PC-9 (cell line): ENCODE data around the gene METTL5. TPM values are rescaled to one million over a fixed set of nuclear protein-coding genes. Genes with fewer than 3 reads are reported as not detected.

Experiments
- BruUV-seq: library from RNA; stranded (reverse); fragments of 400-500 nt; replicated peaks from 2 replicates; lab custom pipeline; 2021; lab: Mats Ljungman, UMichigan
- CTCF ChIA-PET: fragments of 300-600 bp; sonication (Branson Sonifier 250); formaldehyde crosslinking; loops from one replicate; lab custom pipeline; 2022; ENCODE audit warnings: antibody characterized with exemption; lab: Charles Lee
- POLR2A ChIA-PET: fragments of 300-600 bp; sonication (Branson Sonifier 250); formaldehyde crosslinking; loops from one replicate; lab custom pipeline; 2022; ENCODE audit warnings: antibody characterized with exemption; ENCODE audit not compliant: unreplicated experiment; lab: Charles Lee
- DNase-seq, 2 experiments: peaks; one replicate each; pipeline versions ENCODE4 v3.0.0 to v3.0.0-alpha.2; 2015 to 2022; ENCODE audit warnings: mixed read lengths in 1 of 2
- H2AFZ ChIP-seq: fragments of 200-600 bp; sonication (generic); 2 replicates; pipeline ENCODE4 v1.8.1; 2017; ENCODE audit warnings: antibody characterized with exemption
- H3F3A ChIP-seq: fragments of 200-600 bp; sonication (generic); 2 replicates; pipeline ENCODE4 v1.8.1; 2017; ENCODE audit warnings: antibody characterized with exemption, mild to moderate bottlenecking, low read depth; ENCODE audit not compliant: insufficient read depth
- H3K27ac ChIP-seq: fragments of 200-600 bp; sonication (generic); 2 replicates; pipeline ENCODE4 v1.6.1; 2016; ENCODE audit warnings: mixed run types
- H3K27me3 ChIP-seq: fragments of 200-600 bp; sonication (generic); 2 replicates; pipeline ENCODE4 v1.6.1; 2016; ENCODE audit warnings: low read depth, mixed run types; ENCODE audit not compliant: insufficient read depth
- H3K36me3 ChIP-seq: fragments of 200-600 bp; sonication (generic); 2 replicates; pipeline ENCODE4 v1.6.1; 2016; ENCODE audit warnings: low read depth, mixed run types
- H3K4me1 ChIP-seq: fragments of 200-600 bp; sonication (generic); replicated peaks from 2 replicates; pipeline ENCODE4 v1.6.1; 2016; ENCODE audit warnings: mixed run types; ENCODE audit not compliant: insufficient read depth
- H3K4me2 ChIP-seq: fragments of 200-600 bp; sonication (generic); 2 replicates; pipeline ENCODE4 v1.6.1; 2017; ENCODE audit warnings: mixed run types
- H3K4me3 ChIP-seq: fragments of 200-600 bp; sonication (generic); 2 replicates; pipeline ENCODE4 v1.6.1; 2016; ENCODE audit warnings: mixed run types
- H3K79me2 ChIP-seq: fragments of 200-600 bp; sonication (generic); 2 replicates; pipeline ENCODE4 v1.6.1; 2017; ENCODE audit warnings: low read depth, mixed run types
- H3K9me2 ChIP-seq: fragments of 200-600 bp; sonication (generic); 2 replicates; pipeline ENCODE4 v1.8.1; 2017; ENCODE audit warnings: mild to moderate bottlenecking; ENCODE audit not compliant: insufficient read depth
- H3K9me3 ChIP-seq: fragments of 200-600 bp; sonication (generic); 2 replicates; pipeline ENCODE4 v1.8.1; 2016; ENCODE audit warnings: low read depth; ENCODE audit not compliant: insufficient read depth
- H4K20me1 ChIP-seq: fragments of 200-600 bp; sonication (generic); 2 replicates; pipeline ENCODE4 v1.8.1; 2017; ENCODE audit not compliant: insufficient read depth
- EZH2 ChIP-seq: fragments of 200-600 bp; sonication (generic); IDR thresholded peaks from 2 replicates; pipeline ENCODE4 v1.8.0; 2017; ENCODE audit warnings: antibody characterized with exemption, low read depth
- intact Hi-C: fragments of 100-400 bp; cut with micrococcal nuclease; formaldehyde crosslinking; loops from one replicate; pipeline ENCODE4 v1.10.0; 2022; ENCODE audit not compliant: unreplicated experiment
- total RNA-seq: library from RNA; stranded (reverse); gene quantifications from 2 replicates; pipeline ENCODE4 v1.2.3, GENCODE V29; 2021
- TF ChIP-seq, protein P1 (sequence below): fragments of 200-600 bp; sonication (generic); conservative IDR thresholded peaks from 2 replicates; pipeline ENCODE4 v1.6.1; 2017; ENCODE audit warnings: mixed run types, antibody characterized with exemption, mild to moderate bottlenecking, moderate library complexity

METTL5 gene
- total RNA-seq, 1 experiment from 2014 or later = 51.1 TPM

GRCh38 chr2:169797601-169798000 lies 27.1 kb downstream of the METTL5 start:
- DNase-seq = no peak
- Histone ChIP-seq H3K36me3 (no peaks in the 10 kb centered on the region), H3K27ac (no peak overlapping the region), H3K4me2 (no peak overlapping the region), H3K27me3 (no peaks in the 10 kb centered on the region), H2AFZ (peak overlapping the region; percentile 87; the same call in 1 of the 2 replicates), H3K9me3 (no peaks in the 10 kb centered on the region), H3K9me2 (no peaks in the 10 kb centered on the region), H4K20me1 (no peaks in the 10 kb centered on the region; the same call in 1 of the 2 replicates), H3K4me3 (no peak overlapping the region), H3K79me2 (peaks cover 36% of the 10 kb centered on the region), H3K4me1 (no peaks in the 10 kb centered on the region), H3F3A (no peaks in the 10 kb centered on the region)
- ChIA-PET CTCF (no interaction called here), POLR2A (interaction anchor here (0.8 kb wide), 1 partner anchor 132 kb away, joined by 10 read pairs; no protein-coding TSS in a partner anchor)
- BruUV-seq = no TSS peak
- TF ChIP-seq EZH2 = no peak
- TF ChIP-seq, protein P1, sequence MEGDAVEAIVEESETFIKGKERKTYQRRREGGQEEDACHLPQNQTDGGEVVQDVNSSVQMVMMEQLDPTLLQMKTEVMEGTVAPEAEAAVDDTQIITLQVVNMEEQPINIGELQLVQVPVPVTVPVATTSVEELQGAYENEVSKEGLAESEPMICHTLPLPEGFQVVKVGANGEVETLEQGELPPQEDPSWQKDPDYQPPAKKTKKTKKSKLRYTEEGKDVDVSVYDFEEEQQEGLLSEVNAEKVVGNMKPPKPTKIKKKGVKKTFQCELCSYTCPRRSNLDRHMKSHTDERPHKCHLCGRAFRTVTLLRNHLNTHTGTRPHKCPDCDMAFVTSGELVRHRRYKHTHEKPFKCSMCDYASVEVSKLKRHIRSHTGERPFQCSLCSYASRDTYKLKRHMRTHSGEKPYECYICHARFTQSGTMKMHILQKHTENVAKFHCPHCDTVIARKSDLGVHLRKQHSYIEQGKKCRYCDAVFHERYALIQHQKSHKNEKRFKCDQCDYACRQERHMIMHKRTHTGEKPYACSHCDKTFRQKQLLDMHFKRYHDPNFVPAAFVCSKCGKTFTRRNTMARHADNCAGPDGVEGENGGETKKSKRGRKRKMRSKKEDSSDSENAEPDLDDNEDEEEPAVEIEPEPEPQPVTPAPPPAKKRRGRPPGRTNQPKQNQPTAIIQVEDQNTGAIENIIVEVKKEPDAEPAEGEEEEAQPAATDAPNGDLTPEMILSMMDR = no peak
- intact Hi-C loops = no loop called here

DNA sequence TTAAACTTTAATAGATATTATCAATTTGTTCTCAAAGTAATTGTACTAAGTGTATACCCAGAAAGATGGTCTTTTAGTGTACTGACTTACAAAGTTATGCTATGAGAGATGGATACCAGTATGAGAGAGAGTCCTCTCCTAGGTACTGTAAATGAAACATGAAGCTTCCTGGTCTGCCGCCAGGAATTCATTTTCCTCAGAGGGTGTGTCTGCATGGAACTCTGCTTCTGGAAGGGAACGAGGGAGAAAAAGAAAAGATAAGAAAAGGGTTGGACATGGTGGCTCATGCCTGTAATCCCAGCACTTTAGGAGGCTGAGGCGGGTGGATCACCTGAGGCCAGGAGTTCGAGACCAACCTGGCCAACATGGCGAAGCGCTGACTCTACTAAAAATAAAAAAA lies 28.3 kb downstream of the METTL5 start:
- Histone ChIP-seq H3K27ac (no peak overlapping the region), H3F3A (no peaks in the 10 kb centered on the region), H3K4me3 (no peak overlapping the region), H3K27me3 (no peaks in the 10 kb centered on the region), H3K36me3 (no peaks in the 10 kb centered on the region), H4K20me1 (no peaks in the 10 kb centered on the region; the same call in 1 of the 2 replicates), H2AFZ (no peak overlapping the region), H3K9me2 (no peaks in the 10 kb centered on the region), H3K4me2 (no peak overlapping the region), H3K4me1 (no peaks in the 10 kb centered on the region), H3K9me3 (no peaks in the 10 kb centered on the region), H3K79me2 (peaks cover 25% of the 10 kb centered on the region)
- intact Hi-C loops = no loop called here
- TF ChIP-seq, protein P1 = no peak
- no peak for TF ChIP-seq EZH2
- no TSS peak for BruUV-seq
- peak in 1 of 2 experiments; percentile 5 for DNase-seq
- CTCF ChIA-PET = no interaction called here
- POLR2A ChIA-PET = interaction anchor here (0.6 to 0.8 kb wide), 2 partner anchors 16 to 131 kb away, joined by 10 to 18 read pairs; no protein-coding TSS in a partner anchor

DNA sequence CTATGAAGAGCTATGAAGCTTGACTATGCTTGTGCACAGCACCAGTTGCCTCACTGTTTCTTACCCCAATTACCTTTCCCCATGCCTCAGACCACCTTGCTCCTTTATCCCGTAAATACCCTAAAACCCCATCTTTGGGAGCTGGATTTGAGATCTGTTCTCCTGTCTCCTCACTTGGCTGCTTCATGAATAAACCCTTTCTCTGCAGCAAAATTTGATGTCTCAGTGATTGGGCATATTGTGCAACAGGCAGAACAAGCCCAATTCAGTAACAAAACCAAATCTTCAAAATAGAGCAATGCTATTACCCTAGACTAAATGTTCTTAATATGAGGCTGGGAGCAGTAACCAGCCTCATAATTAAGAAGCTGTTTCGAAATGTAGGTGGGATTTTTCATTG lies 29.5 kb downstream of the METTL5 start:
- intact Hi-C loops = no loop called here
- H3F3A ChIP-seq = no peaks in the 10 kb centered on the region
- peaks cover 14% of the 10 kb centered on the region for H3K79me2 ChIP-seq
- no peak for DNase-seq
- H3K4me1 ChIP-seq = no peaks in the 10 kb centered on the region
- POLR2A ChIA-PET = interaction anchor here (0.6 kb wide), 1 partner anchor 13 kb away, joined by 8 read pairs; no protein-coding TSS in a partner anchor
- no peaks in the 10 kb centered on the region for H3K27me3 ChIP-seq
- H3K9me2 ChIP-seq = no peaks in the 10 kb centered on the region
- no peak overlapping the region for H2AFZ ChIP-seq
- no peak overlapping the region for H3K27ac ChIP-seq
- H3K36me3 ChIP-seq = no peaks in the 10 kb centered on the region
- BruUV-seq = no TSS peak
- CTCF ChIA-PET = no interaction called here
- no peak for TF ChIP-seq EZH2
- TF ChIP-seq, protein P1 = no peak
- no peak overlapping the region for H3K4me2 ChIP-seq
- H4K20me1 ChIP-seq = no peaks in the 10 kb centered on the region; the same call in 1 of the 2 replicates
- no peaks in the 10 kb centered on the region for H3K9me3 ChIP-seq
- H3K4me3 ChIP-seq = no peak overlapping the region
